Effector memory CD8-positive, alpha-beta T cell (primary cell): ENCODE measurements around the gene PRKN.
A peak's percentile ranks its signal among the peaks of the same experiment; 100 is the strongest.

Experiments used
- ATAC-seq: fragments of 150-1000 bp; cut with Tn5 transposase; replicated peaks from 2 replicates; pipeline ENCODE4 v1.10.0; 2021; ENCODE audit warnings: mild to moderate bottlenecking, moderate library complexity
- DNase-seq, 3 experiments: peaks; one replicate each; pipeline ENCODE4 v3.0.0; 2021
- H3K27ac Mint-ChIP-seq, 2 donors: one replicate each; pipeline ENCODE4 v1.8.0; 2022; ENCODE audit warnings: mild to moderate bottlenecking in 2 of 2, mixed read lengths in 2 of 2, moderate library complexity in 2 of 2
- H3K27me3 Mint-ChIP-seq, 2 donors: one replicate each; pipeline ENCODE4 v1.8.0; 2022; ENCODE audit warnings: mixed read lengths in 2 of 2
- H3K36me3 Mint-ChIP-seq: one replicate; pipeline ENCODE4 v1.8.0; 2022; ENCODE audit warnings: mild to moderate bottlenecking, moderate library complexity, mixed read lengths; ENCODE audit not compliant: insufficient read depth
- H3K4me1 Mint-ChIP-seq, 2 donors: one replicate each; pipeline ENCODE4 v1.8.0; 2022; ENCODE audit warnings: low read depth in 2 of 2, mixed read lengths in 2 of 2
- H3K4me3 Mint-ChIP-seq, 2 donors: one replicate each; pipeline ENCODE4 v1.8.0; 2022; ENCODE audit warnings: mild to moderate bottlenecking in 2 of 2, mixed read lengths in 2 of 2, moderate library complexity in 2 of 2
- H3K9me3 Mint-ChIP-seq, 2 donors: one replicate each; pipeline ENCODE4 v1.8.0; 2022; ENCODE audit warnings: mixed read lengths in 2 of 2

PRKN gene

GRCh38 chr6:161649841-161650240, 1077.7 kb downstream of the PRKN start:
- H3K36me3 Mint-ChIP-seq, result peaks cover 2% of the 10 kb centered on the region

GRCh38 chr6:161649068-161649467, 1078.5 kb downstream of the PRKN start:
- Mint-ChIP-seq H3K36me3 (peaks cover 2% of the 10 kb centered on the region), H3K4me1 (no peaks in the 10 kb centered on the region), H3K9me3 (peaks cover 4 to 7% of the 10 kb centered on the region in 2 donors), H3K27me3 (no peaks in the 10 kb centered on the region), H3K4me3 (no peak overlapping the region), H3K27ac (no peak overlapping the region)
- no peak for DNase-seq
- no peak for ATAC-seq

More at GRCh38 chr6:161649841-161650240, 1077.7 kb downstream of the PRKN start:
- Mint-ChIP-seq H3K4me3 (no peak overlapping the region), H3K27ac (no peak overlapping the region), H3K4me1 (no peaks in the 10 kb centered on the region), H3K27me3 (no peaks in the 10 kb centered on the region), H3K9me3 (peaks cover 4 to 7% of the 10 kb centered on the region in 2 donors)
- DNase-seq (no peak), ATAC-seq (no peak)

- no peak overlapping the region for H3K27ac Mint-ChIP-seq
- H3K27me3 Mint-ChIP-seq, result no peaks in the 10 kb centered on the region
- no peak overlapping the region for H3K4me3 Mint-ChIP-seq
- H3K4me1 Mint-ChIP-seq, result no peaks in the 10 kb centered on the region
- peaks cover 4 to 7% of the 10 kb centered on the region in 2 donors for H3K9me3 Mint-ChIP-seq
- H3K36me3 Mint-ChIP-seq, result peaks cover 2% of the 10 kb centered on the region
- ATAC-seq (no peak), DNase-seq (no peak)
Measured at GRCh38 chr6:161647234-161647633, 1080.3 kb downstream of the PRKN start.

GRCh38 chr6:161644521-161644920, 1083.0 kb downstream of the PRKN start:
- Mint-ChIP-seq H3K27me3 (peaks cover 15 to 17% of the 10 kb centered on the region in 2 donors), H3K9me3 (peaks cover 4 to 7% of the 10 kb centered on the region in 2 donors), H3K36me3 (peaks cover 2% of the 10 kb centered on the region), H3K4me1 (no peaks in the 10 kb centered on the region), H3K4me3 (no peak overlapping the region), H3K27ac (no peak overlapping the region)
- DNase-seq, result no peak
- no peak for ATAC-seq

GRCh38 chr6:161641175-161641574, 1086.4 kb downstream of the PRKN start:
- Mint-ChIP-seq H3K9me3 (peaks cover 4 to 7% of the 10 kb centered on the region in 2 donors), H3K27me3 (peaks cover 16 to 17% of the 10 kb centered on the region in 2 donors), H3K36me3 (peaks cover 2% of the 10 kb centered on the region), H3K4me3 (no peak overlapping the region), H3K4me1 (no peaks in the 10 kb centered on the region), H3K27ac (no peak overlapping the region)
- no peak for ATAC-seq
- DNase-seq, result no peak

- H3K4me1 Mint-ChIP-seq, result no peaks in the 10 kb centered on the region
Measured at GRCh38 chr6:161639772-161640171, 1087.8 kb downstream of the PRKN start.

GRCh38 chr6:161637658-161638057, 1089.9 kb downstream of the PRKN start:
- no peak for DNase-seq
- ATAC-seq, result no peak
- Mint-ChIP-seq H3K4me3 (no peak overlapping the region), H3K4me1 (no peaks in the 10 kb centered on the region), H3K36me3 (no peaks in the 10 kb centered on the region), H3K27me3 (peaks cover 16 to 17% of the 10 kb centered on the region in 2 donors), H3K9me3 (peaks cover 0 to 2% of the 10 kb centered on the region in 2 donors), H3K27ac (no peak overlapping the region)

More at GRCh38 chr6:161639772-161640171, 1087.8 kb downstream of the PRKN start:
- Mint-ChIP-seq H3K4me3 (no peak overlapping the region), H3K36me3 (no peaks in the 10 kb centered on the region), H3K27me3 (peaks cover 16 to 17% of the 10 kb centered on the region in 2 donors), H3K9me3 (peaks cover 0 to 2% of the 10 kb centered on the region in 2 donors), H3K27ac (peak overlapping the region in 1 of 2 donors; percentile 27)
- ATAC-seq (no peak), DNase-seq (no peak)

- no peak overlapping the region for H3K27ac Mint-ChIP-seq
- H3K36me3 Mint-ChIP-seq, result no peaks in the 10 kb centered on the region
- H3K4me1 Mint-ChIP-seq, result no peaks in the 10 kb centered on the region
- ATAC-seq (no peak), DNase-seq (no peak)
- H3K4me3 Mint-ChIP-seq, result no peak overlapping the region
- H3K9me3 Mint-ChIP-seq, result peaks cover 0 to 2% of the 10 kb centered on the region in 2 donors
- H3K27me3 Mint-ChIP-seq, result peaks cover 16 to 17% of the 10 kb centered on the region in 2 donors
Measured at GRCh38 chr6:161636882-161637430, 1090.6 kb downstream of the PRKN start.

GRCh38 chr6:161635975-161636374, 1091.6 kb downstream of the PRKN start:
- Mint-ChIP-seq H3K27ac (no peak overlapping the region), H3K4me1 (peaks cover 0 to 3% of the 10 kb centered on the region in 2 donors), H3K27me3 (peaks cover 8 to 10% of the 10 kb centered on the region in 2 donors), H3K4me3 (no peak overlapping the region), H3K36me3 (no peaks in the 10 kb centered on the region), H3K9me3 (peaks cover 0 to 2% of the 10 kb centered on the region in 2 donors)
- no peak for ATAC-seq
- DNase-seq, result no peak

- DNase-seq (no peak), ATAC-seq (no peak)
- Mint-ChIP-seq H3K4me1 (peaks cover 5 to 7% of the 10 kb centered on the region in 2 donors), H3K9me3 (no peaks in the 10 kb centered on the region), H3K27me3 (peaks cover 0 to 6% of the 10 kb centered on the region in 2 donors), H3K4me3 (no peak overlapping the region), H3K36me3 (no peaks in the 10 kb centered on the region), H3K27ac (no peak overlapping the region)
Measured at GRCh38 chr6:161634916-161635315, 1092.7 kb downstream of the PRKN start.

- Mint-ChIP-seq H3K27me3 (no peaks in the 10 kb centered on the region), H3K9me3 (no peaks in the 10 kb centered on the region), H3K27ac (peak overlapping the region in 1 of 2 donors; percentile 55), H3K36me3 (no peaks in the 10 kb centered on the region), H3K4me1 (peaks cover 5 to 7% of the 10 kb centered on the region in 2 donors), H3K4me3 (peak overlapping the region in 1 of 2 donors; percentile 18)
- DNase-seq (no peak), ATAC-seq (no peak)
Measured at GRCh38 chr6:161631676-161632194, 1095.8 kb downstream of the PRKN start.

- H3K4me3 Mint-ChIP-seq, result no peak overlapping the region
- no peak overlapping the region for H3K27ac Mint-ChIP-seq
- no peak for ATAC-seq
- no peaks in the 10 kb centered on the region for H3K36me3 Mint-ChIP-seq
- peaks cover 5 to 7% of the 10 kb centered on the region in 2 donors for H3K4me1 Mint-ChIP-seq
- no peaks in the 10 kb centered on the region for H3K27me3 Mint-ChIP-seq
- no peaks in the 10 kb centered on the region for H3K9me3 Mint-ChIP-seq
- no peak for DNase-seq
Measured at GRCh38 chr6:161630674-161631073, 1096.9 kb downstream of the PRKN start.

- Mint-ChIP-seq H3K4me1 (peaks cover 5 to 6% of the 10 kb centered on the region in 2 donors), H3K27me3 (peaks cover 0 to 11% of the 10 kb centered on the region in 2 donors), H3K4me3 (no peak overlapping the region), H3K27ac (no peak overlapping the region), H3K9me3 (no peaks in the 10 kb centered on the region), H3K36me3 (peaks cover 3% of the 10 kb centered on the region)
- ATAC-seq, result no peak
- no peak for DNase-seq
Measured at GRCh38 chr6:161626132-161626676, 1101.4 kb downstream of the PRKN start.

- no peak overlapping the region for H3K4me3 Mint-ChIP-seq
- H3K9me3 Mint-ChIP-seq, result no peaks in the 10 kb centered on the region
- peaks cover 0 to 20% of the 10 kb centered on the region in 2 donors for H3K27me3 Mint-ChIP-seq
- DNase-seq (no peak), ATAC-seq (no peak)
- H3K36me3 Mint-ChIP-seq, result peaks cover 3% of the 10 kb centered on the region
- no peak overlapping the region for H3K27ac Mint-ChIP-seq
- peaks cover 0 to 2% of the 10 kb centered on the region in 2 donors for H3K4me1 Mint-ChIP-seq
Measured at GRCh38 chr6:161624111-161624510, 1103.5 kb downstream of the PRKN start.
